K562 (cell line): ENCODE data around the gene TMC4. TPM values are rescaled to one million over a fixed set of nuclear protein-coding genes. Genes with fewer than 3 reads are reported as not detected.

Experiments used
- ARID2 ChIP-seq: fragments of 450-650 bp; IDR thresholded peaks from 2 replicates; pipeline ENCODE4 v1.6.1; 2017; ENCODE audit warnings: antibody characterized with exemption, mild to moderate bottlenecking
- BCL6 ChIP-seq: fragments of 250-450 bp; sonication (Bioruptor Pico); IDR thresholded peaks from 2 replicates; pipeline ENCODE4 v1.4.0; 2020
- DMBX1 ChIP-seq: fragments of 250-450 bp; sonication (Bioruptor Pico); IDR thresholded peaks from 2 replicates; pipeline ENCODE4 v1.8.0; 2022; ENCODE audit warnings: inconsistent platforms, mild to moderate bottlenecking, moderate library complexity, borderline replicate concordance
- EGR1 ChIP-seq: fragments of 450-650 bp; conservative IDR thresholded peaks from 2 replicates; pipeline ENCODE4 v1.6.1; 2017; ENCODE audit warnings: mild to moderate bottlenecking
- FOXA3 ChIP-seq, 2 experiments: fragments of 450-650 bp in 1 of 2; sonication (generic) in 1 of 2; formaldehyde crosslinking; IDR thresholded peaks in 1 of 2; conservative IDR thresholded peaks in 1 of 2; 2 replicates each; pipeline versions ENCODE4 v1.4.0 to v1.8.0; 2020 to 2022; ENCODE audit warnings: mild to moderate bottlenecking in 2 of 2, missing genetic modification reagents in 1 of 2
- HMG20B ChIP-seq: fragments of 250-450 bp; sonication (Bioruptor Pico); IDR thresholded peaks from 2 replicates; pipeline ENCODE4 v1.5.0; 2021; ENCODE audit warnings: mild to moderate bottlenecking
- KAT8 ChIP-seq: fragments of 450-650 bp; IDR thresholded peaks from 2 replicates; pipeline ENCODE4 v1.6.1; 2016; ENCODE audit warnings: low read depth, mild to moderate bottlenecking
- KDM4B ChIP-seq, 2 experiments: fragments of 450-650 bp in 1 of 2; sonication (generic) in 1 of 2; IDR thresholded peaks; 2 replicates each; pipeline ENCODE4 v1.6.1; 2016 to 2017; ENCODE audit warnings: borderline replicate concordance in 2 of 2, antibody characterized with exemption in 1 of 2, low read depth in 1 of 2, mild to moderate bottlenecking in 1 of 2
- L3MBTL2 ChIP-seq: fragments of 450-650 bp; IDR thresholded peaks from 2 replicates; pipeline ENCODE4 v1.6.1; 2016; ENCODE audit warnings: mild to moderate bottlenecking, moderate library complexity
- MTA1 ChIP-seq: fragments of 450-650 bp; IDR thresholded peaks from 2 replicates; pipeline ENCODE4 v1.6.1; 2017; ENCODE audit warnings: borderline replicate concordance
- MYBL2 ChIP-seq, 2 experiments: fragments of 450-650 bp in 1 of 2; sonication (generic) in 1 of 2; formaldehyde crosslinking in 1 of 2; IDR thresholded peaks; 2 replicates each; pipeline versions ENCODE4 v1.6.1 to v1.8.1; 2017 to 2022; ENCODE audit warnings: borderline replicate concordance in 1 of 2, inconsistent platforms in 1 of 2, low read depth in 1 of 2, mild to moderate bottlenecking in 1 of 2, missing genetic modification reagents in 1 of 2, moderate library complexity in 1 of 2
- NR1H2 ChIP-seq: sonication (generic); formaldehyde crosslinking; IDR thresholded peaks from 2 replicates; pipeline ENCODE4 v1.4.0; 2020; ENCODE audit warnings: mild to moderate bottlenecking, missing genetic modification reagents
- PHF21A ChIP-seq: fragments of 450-650 bp; IDR thresholded peaks from 2 replicates; pipeline ENCODE4 v1.6.1; 2017; ENCODE audit warnings: low read depth, borderline replicate concordance
- PTRF ChIP-seq: fragments of 450-650 bp; IDR thresholded peaks from 2 replicates; pipeline ENCODE4 v1.6.1; 2016; ENCODE audit warnings: mild to moderate bottlenecking, missing genetic modification characterization, missing compliant biosample characterization
- RNF2 ChIP-seq: sonication (generic); IDR thresholded peaks from 2 replicates; pipeline ENCODE4 v1.6.1; 2016
- SAFB2 ChIP-seq: fragments of 200-400 bp; formaldehyde crosslinking; IDR thresholded peaks from 2 replicates; pipeline ENCODE4 v1.6.1; 2018; ENCODE audit warnings: borderline replicate concordance, low read length, low read depth, moderate library complexity; ENCODE audit not compliant: severe bottlenecking
- STAG1 ChIP-seq: sonication (generic); formaldehyde crosslinking; IDR thresholded peaks from 2 replicates; pipeline ENCODE4 v1.5.0; 2020; ENCODE audit warnings: missing genetic modification reagents, borderline replicate concordance
- TBP ChIP-seq: optimal IDR thresholded peaks from 2 replicates; pipeline ENCODE3; 2011; ENCODE audit warnings: low read depth, low read length, improper control_type of control experiment
- ZNF134 ChIP-seq: fragments of 250-450 bp; sonication (Bioruptor Pico); conservative IDR thresholded peaks from 2 replicates; pipeline ENCODE4 v1.4.0; 2020
- ZNF232 ChIP-seq: sonication (generic); formaldehyde crosslinking; IDR thresholded peaks from 2 replicates; pipeline ENCODE4 v1.8.0; 2022; ENCODE audit warnings: mild to moderate bottlenecking, missing genetic modification reagents
- ZNF263 ChIP-seq: sonication (generic); formaldehyde crosslinking; IDR thresholded peaks from 2 replicates; pipeline ENCODE4 v1.8.0; 2022; ENCODE audit warnings: mild to moderate bottlenecking, missing genetic modification reagents, borderline replicate concordance
- ZNF274 ChIP-seq: IDR thresholded peaks from 2 replicates; pipeline ENCODE4 v1.6.1; 2011; ENCODE audit warnings: low read depth, mild to moderate bottlenecking, low read length, moderate library complexity, borderline replicate concordance
- ZNF354B ChIP-seq: fragments of 250-450 bp; sonication (Bioruptor Pico); IDR thresholded peaks from 2 replicates; pipeline ENCODE4 v1.4.0; 2020
- ZNF512 ChIP-seq: IDR thresholded peaks from 2 replicates; pipeline ENCODE4 v1.6.1; 2016; ENCODE audit warnings: missing genetic modification characterization, missing compliant biosample characterization
- ZNF76 ChIP-seq: fragments of 250-450 bp; sonication (Bioruptor Pico); IDR thresholded peaks from 2 replicates; pipeline ENCODE4 v1.4.0; 2020; ENCODE audit warnings: mild to moderate bottlenecking, moderate library complexity, borderline replicate concordance
- polyA plus RNA-seq, 8 experiments: library from polyadenylated mRNA; depleted of rRNA in 4 of 8; stranded (reverse) in 5 of 8; unstranded in 3 of 8; fragments of >200 nt; fragmentation: Nextera tagmentation in 2 of 8; fragmentation: Illumina TruSeq in 1 of 8; extraction: Ambion mirVana in 2 of 8; extraction: Trizol in 1 of 8; gene quantifications; 2 replicates each; pipeline versions ENCODE4 v1.2.1 to v1.2.3, GENCODE V29; 2011 to 2014; ENCODE audit warnings: inconsistent platforms in 1 of 8, missing spikeins in 1 of 8
- total RNA-seq, 7 experiments: library from RNA; depleted of rRNA in 6 of 7; stranded (reverse); fragments of >200 nt in 6 of 7; fragmentation: Illumina TruSeq in 2 of 7; extraction: Trizol in 2 of 7; gene quantifications; 2 replicates each; pipeline versions ENCODE4 v1.2.1 to v1.2.3, GENCODE V29; 2011 to 2021; ENCODE audit warnings: low replicate concordance in 1 of 7
- TF ChIP-seq, protein P1 (sequence below): fragments of 450-650 bp; IDR thresholded peaks from 2 replicates; pipeline ENCODE4 v1.6.1; 2017; ENCODE audit warnings: antibody characterized with exemption, mild to moderate bottlenecking

TMC4 gene
- total and polyA plus RNA-seq, 9 of the 15 experiments (the other 6 are each of a cell fraction or from before 2014, with no cell fraction given) = 0.12 to 0.79 (median 0.36) TPM; not detected in 2

GRCh38 chr19:54160182-54160811 lies 12.7 kb downstream of the TMC4 start (continued):
- TF ChIP-seq ZNF512 (tag) (no peak), NR1H2 (CRISPR knock-in tag) (no peak), MTA1 (no peak), BCL6 (CRISPR knock-in tag) (no peak), FOXA3 (CRISPR knock-in tag; conservative IDR thresholded peaks at IDR 0.05 in 1 of 2, IDR thresholded peaks at IDR 0.05 in 1 of 2) (peak in 1 of 2 experiments; percentile 49; a peak in 1 of 4 replicates), DMBX1 (CRISPR knock-in tag) (no peak), MYBL2 (IDR thresholded peaks at IDR 0.05; ENCODE audit: low read depth) (no peak), MYBL2 (CRISPR knock-in tag; IDR thresholded peaks at IDR 0.05; ENCODE audit: borderline replicate concordance) (no peak), STAG1 (no peak), ZNF263 (CRISPR knock-in tag) (no peak), HMG20B (CRISPR knock-in tag) (no peak), PTRF (tag) (no peak), ZNF354B (CRISPR knock-in tag) (no peak), KDM4B (IDR thresholded peaks at IDR 0.05; ENCODE audit: borderline replicate concordance in 2 of 2, low read depth in 1 of 2) (no peak), L3MBTL2 (no peak), KAT8 (no peak), ZNF134 (CRISPR knock-in tag) (no peak), TBP (peak; percentile 28), ZNF76 (no peak), SAFB2 (no peak), ZNF274 (no peak), ARID2 (no peak), EGR1 (peak; percentile 53), ZNF232 (no peak), PHF21A (no peak), RNF2 (no peak)
- TF ChIP-seq, protein P1, sequence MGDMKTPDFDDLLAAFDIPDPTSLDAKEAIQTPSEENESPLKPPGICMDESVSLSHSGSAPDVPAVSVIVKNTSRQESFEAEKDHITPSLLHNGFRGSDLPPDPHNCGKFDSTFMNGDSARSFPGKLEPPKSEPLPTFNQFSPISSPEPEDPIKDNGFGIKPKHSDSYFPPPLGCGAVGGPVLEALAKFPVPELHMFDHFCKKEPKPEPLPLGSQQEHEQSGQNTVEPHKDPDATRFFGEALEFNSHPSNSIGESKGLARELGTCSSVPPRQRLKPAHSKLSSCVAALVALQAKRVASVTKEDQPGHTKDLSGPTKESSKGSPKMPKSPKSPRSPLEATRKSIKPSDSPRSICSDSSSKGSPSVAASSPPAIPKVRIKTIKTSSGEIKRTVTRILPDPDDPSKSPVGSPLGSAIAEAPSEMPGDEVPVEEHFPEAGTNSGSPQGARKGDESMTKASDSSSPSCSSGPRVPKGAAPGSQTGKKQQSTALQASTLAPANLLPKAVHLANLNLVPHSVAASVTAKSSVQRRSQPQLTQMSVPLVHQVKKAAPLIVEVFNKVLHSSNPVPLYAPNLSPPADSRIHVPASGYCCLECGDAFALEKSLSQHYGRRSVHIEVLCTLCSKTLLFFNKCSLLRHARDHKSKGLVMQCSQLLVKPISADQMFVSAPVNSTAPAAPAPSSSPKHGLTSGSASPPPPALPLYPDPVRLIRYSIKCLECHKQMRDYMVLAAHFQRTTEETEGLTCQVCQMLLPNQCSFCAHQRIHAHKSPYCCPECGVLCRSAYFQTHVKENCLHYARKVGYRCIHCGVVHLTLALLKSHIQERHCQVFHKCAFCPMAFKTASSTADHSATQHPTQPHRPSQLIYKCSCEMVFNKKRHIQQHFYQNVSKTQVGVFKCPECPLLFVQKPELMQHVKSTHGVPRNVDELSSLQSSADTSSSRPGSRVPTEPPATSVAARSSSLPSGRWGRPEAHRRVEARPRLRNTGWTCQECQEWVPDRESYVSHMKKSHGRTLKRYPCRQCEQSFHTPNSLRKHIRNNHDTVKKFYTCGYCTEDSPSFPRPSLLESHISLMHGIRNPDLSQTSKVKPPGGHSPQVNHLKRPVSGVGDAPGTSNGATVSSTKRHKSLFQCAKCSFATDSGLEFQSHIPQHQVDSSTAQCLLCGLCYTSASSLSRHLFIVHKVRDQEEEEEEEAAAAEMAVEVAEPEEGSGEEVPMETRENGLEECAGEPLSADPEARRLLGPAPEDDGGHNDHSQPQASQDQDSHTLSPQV = no peak
